ENCODE measurements around the gene NRROS. TPM values are rescaled to one million over a fixed set of nuclear protein-coding genes. Genes with fewer than 3 reads are reported as not detected.
A peak's percentile ranks its signal among the peaks of the same experiment; 100 is the strongest.
"Not testable (repeated sequence)": the region's sequence is repeated elsewhere in the genome, so short reads cannot be mapped to it uniquely, and the experiment has no call there.

The NRROS gene
- total RNA-seq, 1 experiment from 2014 or later, result 1.5 TPM

- TF ChIP-seq CTCF (IDR thresholded peaks at IDR 0.05; ENCODE audit: insufficient read depth in 1 of 2, low read depth in 1 of 2, low read length in 1 of 2, severe bottlenecking in 1 of 2, unreplicated experiment in 1 of 2), result no peak
Measured at GRCh38 chr3:196617256-196617655, 22.2 kb upstream of the NRROS start.

GRCh38 chr3:196619223-196619622 is 20.3 kb upstream of the NRROS start:
- no peak overlapping the region for H3K4me3 Mint-ChIP-seq (ENCODE audit: unreplicated experiment)
- peak overlapping the region; percentile 81 for H3K27ac Mint-ChIP-seq (ENCODE audit: unreplicated experiment)
- BruUV-seq (replicated peaks), result no TSS peak
- no peaks in the 10 kb centered on the region for H3K36me3 Mint-ChIP-seq (ENCODE audit: insufficient read depth, unreplicated experiment)
- no peak for DNase-seq
- Histone ChIP-seq H3K9me3 (no peaks in the 10 kb centered on the region), H3K27me3 (replicated peaks; ENCODE audit: control insufficient read depth, insufficient read depth, low read length) (no peaks in the 10 kb centered on the region), H3K4me1 (peaks cover 23% of the 10 kb centered on the region), H3K4me3 (ENCODE audit: low read depth, low read length) (no peak overlapping the region), H3K36me3 (ENCODE audit: control insufficient read depth, insufficient read depth, low read length) (no peaks in the 10 kb centered on the region)
- peaks cover 16% of the 10 kb centered on the region for H3K4me1 Mint-ChIP-seq (ENCODE audit: low read depth, unreplicated experiment)
- POLR2A ChIA-PET, result interaction anchor here (1.1 kb wide), 1 partner anchor 116 kb away, joined by 5 read pairs; the partner anchor contains the start of gene RNF168
- TF ChIP-seq CTCF (IDR thresholded peaks at IDR 0.05; ENCODE audit: insufficient read depth in 1 of 2, low read depth in 1 of 2, low read length in 1 of 2, severe bottlenecking in 1 of 2, unreplicated experiment in 1 of 2), result no peak
- intact Hi-C loops (cut with micrococcal nuclease; ENCODE audit: unreplicated experiment), result no loop called here
- CTCF ChIA-PET, result interaction anchor here (0.6 kb wide), 1 partner anchor 14 kb away, joined by 3 read pairs; no protein-coding TSS in a partner anchor
- H3K27me3 Mint-ChIP-seq (ENCODE audit: insufficient read depth, unreplicated experiment), result no peaks in the 10 kb centered on the region
- no peaks in the 10 kb centered on the region for H3K9me3 Mint-ChIP-seq (ENCODE audit: unreplicated experiment)

More at GRCh38 chr3:196617256-196617655, 22.2 kb upstream of the NRROS start:
- no peak for DNase-seq
- H3K27me3 Mint-ChIP-seq (ENCODE audit: insufficient read depth, unreplicated experiment), result no peaks in the 10 kb centered on the region
- peaks cover 29% of the 10 kb centered on the region for H3K4me1 ChIP-seq
- H3K36me3 Mint-ChIP-seq (ENCODE audit: insufficient read depth, unreplicated experiment), result no peaks in the 10 kb centered on the region
- no peak overlapping the region for H3K4me3 ChIP-seq (ENCODE audit: low read depth, low read length)
- intact Hi-C loops (cut with micrococcal nuclease; ENCODE audit: unreplicated experiment), result no loop called here
- ChIA-PET POLR2A (no interaction called here), CTCF (no interaction called here)
- H3K4me1 Mint-ChIP-seq (ENCODE audit: low read depth, unreplicated experiment), result peaks cover 16% of the 10 kb centered on the region
- H3K9me3 Mint-ChIP-seq (ENCODE audit: unreplicated experiment), result no peaks in the 10 kb centered on the region
- H3K4me3 Mint-ChIP-seq (ENCODE audit: unreplicated experiment), result no peak overlapping the region
- BruUV-seq (replicated peaks), result no TSS peak
- H3K36me3 ChIP-seq (ENCODE audit: control insufficient read depth, insufficient read depth, low read length), result no peaks in the 10 kb centered on the region
- H3K9me3 ChIP-seq, result no peaks in the 10 kb centered on the region
- H3K27me3 ChIP-seq (replicated peaks; ENCODE audit: control insufficient read depth, insufficient read depth, low read length), result no peaks in the 10 kb centered on the region
- no peak overlapping the region for H3K27ac Mint-ChIP-seq (ENCODE audit: unreplicated experiment)

GRCh38 chr3:196619627-196620026 is 19.9 kb upstream of the NRROS start:
- H3K4me3 Mint-ChIP-seq (ENCODE audit: unreplicated experiment); H3K9me3 ChIP-seq; intact Hi-C loops (cut with micrococcal nuclease; ENCODE audit: unreplicated experiment); BruUV-seq (replicated peaks); H3K36me3 ChIP-seq (ENCODE audit: control insufficient read depth, insufficient read depth, low read length); H3K4me3 ChIP-seq (ENCODE audit: low read depth, low read length); H3K27me3 ChIP-seq (replicated peaks; ENCODE audit: control insufficient read depth, insufficient read depth, low read length); H3K36me3 Mint-ChIP-seq (ENCODE audit: insufficient read depth, unreplicated experiment); H3K27me3 Mint-ChIP-seq (ENCODE audit: insufficient read depth, unreplicated experiment); DNase-seq; H3K9me3 Mint-ChIP-seq (ENCODE audit: unreplicated experiment): not testable (repeated sequence)
- Mint-ChIP-seq H3K27ac (ENCODE audit: unreplicated experiment) (peak overlapping the region; percentile 81), H3K4me1 (ENCODE audit: low read depth, unreplicated experiment) (peaks cover 16% of the 10 kb centered on the region)
- ChIA-PET CTCF (interaction anchor here (0.6 kb wide), 1 partner anchor 1489 kb away, joined by 4 read pairs; no protein-coding TSS in a partner anchor), POLR2A (interaction anchor here (1.1 kb wide), 1 partner anchor 116 kb away, joined by 5 read pairs; the partner anchor contains the start of gene RNF168)
- peaks cover 23% of the 10 kb centered on the region for H3K4me1 ChIP-seq

Data from Caco-2 (cell line).